ENCODE measurements around the gene SMG6. TPM values are rescaled to one million over a fixed set of nuclear protein-coding genes. Genes with fewer than 3 reads are reported as not detected.

SMG6 gene
- total and polyA plus RNA-seq, 2 donors (not counting 3 experiments of a cell fraction or from before 2014, with no cell fraction given) = 40.1 to 42.2 TPM

DNA sequence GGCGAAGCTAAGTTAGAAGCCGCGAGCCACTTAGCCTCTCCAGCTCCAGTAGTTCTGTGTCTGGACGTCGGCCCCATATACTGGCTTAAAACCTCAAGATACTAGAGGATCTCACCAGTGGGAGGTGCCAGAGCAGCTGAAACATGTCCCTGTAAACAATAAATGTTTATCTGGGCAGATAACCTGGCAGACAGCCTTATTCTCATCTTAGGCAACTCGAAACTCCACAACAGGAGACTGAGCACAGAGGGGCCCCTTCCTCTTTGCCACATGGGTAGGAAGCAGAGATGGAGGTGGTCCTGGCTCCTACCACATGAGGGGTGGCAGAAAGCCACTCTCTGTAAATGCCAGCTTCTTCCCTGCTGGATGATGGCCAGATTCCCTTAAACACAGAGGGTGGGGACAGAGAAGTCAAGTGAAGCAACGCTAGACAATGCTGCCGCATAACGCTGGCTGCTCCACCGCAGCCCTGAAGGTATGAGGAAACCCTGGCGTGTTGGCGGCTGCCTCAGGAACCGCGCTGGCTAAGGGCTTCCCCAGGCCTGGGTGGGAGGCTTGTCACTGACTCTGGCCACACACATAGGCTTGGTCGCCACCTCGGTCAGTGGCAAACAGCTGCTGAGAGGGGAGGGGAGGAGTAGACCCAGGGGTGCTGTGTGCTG is 180.8 kb downstream of the SMG6 start:
- Histone ChIP-seq H3K27ac (ENCODE audit: insufficient read depth, low read depth, low read length) (peak overlapping the region; percentile 0), H4K20me1 (replicated peaks; ENCODE audit: control insufficient read depth, extremely low read depth, insufficient read depth, low read length) (no peaks in the 10 kb centered on the region), H3K4me1 (ENCODE audit: control insufficient read depth, extremely low read depth, insufficient read depth, low read length) (peaks cover 24% of the 10 kb centered on the region), H3K9ac (replicated peaks; ENCODE audit: extremely low read depth, insufficient read depth, low read length) (no peak overlapping the region), H3K27me3 (ENCODE audit: control insufficient read depth in 2 of 2, insufficient read depth in 2 of 2, low read length in 2 of 2) (no peaks in the 10 kb centered on the region), H3K9me1 (replicated peaks; ENCODE audit: control insufficient read depth, extremely low read depth, insufficient read depth, low read length) (no peaks in the 10 kb centered on the region), H3K4me2 (ENCODE audit: insufficient read depth, low read length) (peak overlapping the region; percentile 13), H3K36me3 (ENCODE audit: control insufficient read depth in 2 of 2, extremely low read depth in 1 of 2, insufficient read depth in 2 of 2, low read length in 2 of 2) (peaks cover 0 to 2% of the 10 kb centered on the region in 2 experiments), H3K4me3 (replicated peaks in 1 of 3; ENCODE audit: insufficient read depth in 1 of 3, low read depth in 1 of 3, low read length in 3 of 3) (no peak overlapping the region), H3K9me3 (replicated peaks; ENCODE audit: control insufficient read depth, insufficient read depth, low read length) (no peaks in the 10 kb centered on the region), H2AFZ (ENCODE audit: low read depth, low read length) (peak overlapping the region; percentile 35), H3K79me2 (ENCODE audit: control insufficient read depth, insufficient read depth, low read length) (no peaks in the 10 kb centered on the region)
- FAIRE-seq (peak; percentile 72), DNase-seq (ENCODE audit: low read depth, low spot score) (peak; percentile 73)
- BruUV-seq (replicated peaks) = no TSS peak
- dilution Hi-C loops (cut with MboI; ENCODE audit: extremely low pct_ligation_motif_present, low sequenced_read_pairs) = no loop called here
- CTCF ChIA-PET = interaction anchor here (0.7 to 5.1 kb wide), 23 partner anchors 10 to 214 kb away, joined by 3 to 41 read pairs (median 4); partner anchors contain the start of gene HIC1
- POLR2A ChIA-PET = interaction anchor here (0.6 to 1.0 kb wide), 2 partner anchors 40 to 50 kb away, joined by 3 to 6 read pairs; no protein-coding TSS in a partner anchor
- intact Hi-C loops (cut with micrococcal nuclease) = loop anchor here (1.0 to 2.0 kb wide), 2 partner anchors 34 to 49 kb away; no protein-coding TSS in a partner anchor
- TF ChIP-seq GATA2 (IDR thresholded peaks at IDR 0.05; ENCODE audit: insufficient read depth, insufficient read length, low read depth, low read length) (no peak), POLR2AphosphoS5 (IDR thresholded peaks at IDR 0.05; ENCODE audit: insufficient read depth, low read depth, low read length) (no peak), FOS (IDR thresholded peaks at IDR 0.05; ENCODE audit: borderline replicate concordance, insufficient read depth, low read length) (no peak), EZH2 (IDR thresholded peaks at IDR 0.05; ENCODE audit: borderline replicate concordance, low read depth, low read length, severe bottlenecking) (no peak), JUN (IDR thresholded peaks at IDR 0.05; ENCODE audit: borderline replicate concordance, insufficient read depth, insufficient read length, low read depth) (no peak)
- TF ChIP-seq, protein P1, sequence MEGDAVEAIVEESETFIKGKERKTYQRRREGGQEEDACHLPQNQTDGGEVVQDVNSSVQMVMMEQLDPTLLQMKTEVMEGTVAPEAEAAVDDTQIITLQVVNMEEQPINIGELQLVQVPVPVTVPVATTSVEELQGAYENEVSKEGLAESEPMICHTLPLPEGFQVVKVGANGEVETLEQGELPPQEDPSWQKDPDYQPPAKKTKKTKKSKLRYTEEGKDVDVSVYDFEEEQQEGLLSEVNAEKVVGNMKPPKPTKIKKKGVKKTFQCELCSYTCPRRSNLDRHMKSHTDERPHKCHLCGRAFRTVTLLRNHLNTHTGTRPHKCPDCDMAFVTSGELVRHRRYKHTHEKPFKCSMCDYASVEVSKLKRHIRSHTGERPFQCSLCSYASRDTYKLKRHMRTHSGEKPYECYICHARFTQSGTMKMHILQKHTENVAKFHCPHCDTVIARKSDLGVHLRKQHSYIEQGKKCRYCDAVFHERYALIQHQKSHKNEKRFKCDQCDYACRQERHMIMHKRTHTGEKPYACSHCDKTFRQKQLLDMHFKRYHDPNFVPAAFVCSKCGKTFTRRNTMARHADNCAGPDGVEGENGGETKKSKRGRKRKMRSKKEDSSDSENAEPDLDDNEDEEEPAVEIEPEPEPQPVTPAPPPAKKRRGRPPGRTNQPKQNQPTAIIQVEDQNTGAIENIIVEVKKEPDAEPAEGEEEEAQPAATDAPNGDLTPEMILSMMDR (IDR thresholded peaks at IDR 0.05; ENCODE audit: extremely low read depth in 1 of 2, insufficient read depth in 1 of 2, low read depth in 1 of 2, low read length in 2 of 2) = no peak
